Panc1 (cell line): Measurements from ENCODE around the gene FBLN1. TPM values are rescaled to one million over a fixed set of nuclear protein-coding genes. Genes with fewer than 3 reads are reported as not detected.

Experiments used
- ATAC-seq: fragments of 200-7000 bp; cut with Tn5 transposase; 2 replicates; pipeline ENCODE4 v1.9.1; 2020; ENCODE audit warnings: mild to moderate bottlenecking, moderate library complexity
- BruUV-seq: library from RNA; stranded (reverse); fragments of 400-500 nt; replicated peaks from 2 replicates; lab custom pipeline; 2021; lab: Mats Ljungman, UMichigan
- CTCF ChIA-PET: fragments of 300-600 bp; sonication (Branson Sonifier 250); formaldehyde crosslinking; loops from one replicate; lab custom pipeline; 2022; ENCODE audit warnings: antibody characterized with exemption; lab: Charles Lee
- POLR2A ChIA-PET: fragments of 300-600 bp; sonication (Branson Sonifier 250); formaldehyde crosslinking; loops from one replicate; lab custom pipeline; 2022; ENCODE audit warnings: antibody characterized with exemption; lab: Charles Lee
- DNase-seq: peaks from one replicate; pipeline ENCODE4 v3.0.0-alpha.2; 2010; ENCODE audit warnings: low read depth, low spot score
- H3K27ac ChIP-seq: 2 replicates; pipeline ENCODE4 v1.5.1; 2011; ENCODE audit warnings: mild to moderate bottlenecking, low read length, inconsistent platforms
- H3K27me3 ChIP-seq: fragments of 200-500 bp; sonication (Bioruptor generic); 2 replicates; pipeline ENCODE4 v1.6.0; 2014; ENCODE audit warnings: low read length, inconsistent platforms; ENCODE audit not compliant: control insufficient read depth, insufficient read depth
- H3K36me3 ChIP-seq: fragments of 200-500 bp; sonication (Bioruptor generic); 2 replicates; pipeline ENCODE4 v1.5.1; 2014; ENCODE audit warnings: inconsistent platforms, mild to moderate bottlenecking, low read length, moderate library complexity; ENCODE audit not compliant: control insufficient read depth, insufficient read depth
- H3K4me1 ChIP-seq: 2 replicates; pipeline ENCODE4 v1.5.1; 2011; ENCODE audit warnings: inconsistent platforms, mild to moderate bottlenecking, low read length, moderate library complexity; ENCODE audit not compliant: control insufficient read depth, insufficient read depth
- H3K4me3 ChIP-seq, 2 experiments: 2 replicates each; pipeline ENCODE4 v1.5.1; 2011 to 2012; ENCODE audit warnings: low read depth in 2 of 2, low read length in 2 of 2, mild to moderate bottlenecking in 2 of 2, inconsistent platforms in 1 of 2, moderate library complexity in 1 of 2
- H3K9me3 ChIP-seq: fragments of 200-500 bp; sonication (Bioruptor generic); 2 replicates; pipeline ENCODE4 v1.5.1; 2014; ENCODE audit warnings: low read depth, mild to moderate bottlenecking, inconsistent platforms, low read length, moderate library complexity; ENCODE audit not compliant: control insufficient read depth, insufficient read depth
- CTCF ChIP-seq: fragments of 450-650 bp; IDR thresholded peaks from 2 replicates; pipeline ENCODE4 v1.5.1; 2017; ENCODE audit warnings: mild to moderate bottlenecking
- POLR2AphosphoS5 ChIP-seq: IDR thresholded peaks from 2 replicates; pipeline ENCODE4 v1.6.1; 2012; ENCODE audit warnings: mild to moderate bottlenecking, low read depth, low read length, moderate library complexity
- SIN3A ChIP-seq: IDR thresholded peaks from 2 replicates; pipeline ENCODE4 v1.6.1; 2012; ENCODE audit warnings: low read depth, mild to moderate bottlenecking, low read length, moderate library complexity, borderline replicate concordance; ENCODE audit not compliant: insufficient read depth
- TCF7L2 ChIP-seq: IDR thresholded peaks from 2 replicates; pipeline ENCODE4 v1.6.1; 2011; ENCODE audit warnings: mild to moderate bottlenecking, low read depth, low read length, inconsistent platforms
- in situ Hi-C: cut with HindIII; loops from 2 replicates; pipeline ENCODE4 v1.10.0; 2016; ENCODE audit warnings: low sequenced_read_pairs, low pct_unique_long_range_greater_than_20kb
- intact Hi-C: fragments of 100-400 bp; cut with micrococcal nuclease; formaldehyde crosslinking; loops from one replicate; pipeline ENCODE4 v1.10.0; 2022; ENCODE audit not compliant: unreplicated experiment
- total RNA-seq: library from RNA; stranded (reverse); gene quantifications from one replicate; pipeline ENCODE4 v1.2.1, GENCODE V29; 2021; ENCODE audit not compliant: unreplicated experiment
- TF ChIP-seq, protein P1 (sequence below), 2 experiments: IDR thresholded peaks; 2 replicates each; pipeline ENCODE4 v1.6.1; 2011 to 2012; ENCODE audit warnings: low read depth in 2 of 2, control low read depth in 1 of 2, low read length in 1 of 2, mild to moderate bottlenecking in 1 of 2, moderate library complexity in 1 of 2; ENCODE audit not compliant: insufficient read depth in 1 of 2

Gene FBLN1
- total RNA-seq, 1 experiment from 2014 or later = 143 TPM

- TF ChIP-seq SIN3A (no peak), POLR2AphosphoS5 (no peak), TCF7L2 (no peak), CTCF (no peak)
- TF ChIP-seq, protein P1, sequence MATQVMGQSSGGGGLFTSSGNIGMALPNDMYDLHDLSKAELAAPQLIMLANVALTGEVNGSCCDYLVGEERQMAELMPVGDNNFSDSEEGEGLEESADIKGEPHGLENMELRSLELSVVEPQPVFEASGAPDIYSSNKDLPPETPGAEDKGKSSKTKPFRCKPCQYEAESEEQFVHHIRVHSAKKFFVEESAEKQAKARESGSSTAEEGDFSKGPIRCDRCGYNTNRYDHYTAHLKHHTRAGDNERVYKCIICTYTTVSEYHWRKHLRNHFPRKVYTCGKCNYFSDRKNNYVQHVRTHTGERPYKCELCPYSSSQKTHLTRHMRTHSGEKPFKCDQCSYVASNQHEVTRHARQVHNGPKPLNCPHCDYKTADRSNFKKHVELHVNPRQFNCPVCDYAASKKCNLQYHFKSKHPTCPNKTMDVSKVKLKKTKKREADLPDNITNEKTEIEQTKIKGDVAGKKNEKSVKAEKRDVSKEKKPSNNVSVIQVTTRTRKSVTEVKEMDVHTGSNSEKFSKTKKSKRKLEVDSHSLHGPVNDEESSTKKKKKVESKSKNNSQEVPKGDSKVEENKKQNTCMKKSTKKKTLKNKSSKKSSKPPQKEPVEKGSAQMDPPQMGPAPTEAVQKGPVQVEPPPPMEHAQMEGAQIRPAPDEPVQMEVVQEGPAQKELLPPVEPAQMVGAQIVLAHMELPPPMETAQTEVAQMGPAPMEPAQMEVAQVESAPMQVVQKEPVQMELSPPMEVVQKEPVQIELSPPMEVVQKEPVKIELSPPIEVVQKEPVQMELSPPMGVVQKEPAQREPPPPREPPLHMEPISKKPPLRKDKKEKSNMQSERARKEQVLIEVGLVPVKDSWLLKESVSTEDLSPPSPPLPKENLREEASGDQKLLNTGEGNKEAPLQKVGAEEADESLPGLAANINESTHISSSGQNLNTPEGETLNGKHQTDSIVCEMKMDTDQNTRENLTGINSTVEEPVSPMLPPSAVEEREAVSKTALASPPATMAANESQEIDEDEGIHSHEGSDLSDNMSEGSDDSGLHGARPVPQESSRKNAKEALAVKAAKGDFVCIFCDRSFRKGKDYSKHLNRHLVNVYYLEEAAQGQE (IDR thresholded peaks at IDR 0.05; ENCODE audit: insufficient read depth in 1 of 2, low read depth in 2 of 2, low read length in 1 of 2) = no peak
- no peaks in the 10 kb centered on the region for H3K9me3 ChIP-seq
- peaks cover 34% of the 10 kb centered on the region for H3K4me1 ChIP-seq
- BruUV-seq = no TSS peak
- POLR2A ChIA-PET = no interaction called here
- CTCF ChIA-PET = no interaction called here
- intact Hi-C loops = no loop called here
- DNase-seq (no peak), ATAC-seq (no peak)
- H3K36me3 ChIP-seq = no peaks in the 10 kb centered on the region
- H3K27me3 ChIP-seq = no peaks in the 10 kb centered on the region
- in situ Hi-C loops = no loop called here
- H3K27ac ChIP-seq = peak overlapping the region; percentile 23; the same call in 1 of the 2 replicates
- no peak overlapping the region for H3K4me3 ChIP-seq
Observed at GRCh38 chr22:45516163-45516562, 13.5 kb downstream of the FBLN1 start.

- POLR2A ChIA-PET = interaction anchor here (0.6 kb wide), 1 partner anchor 129 kb away, joined by 5 read pairs; no protein-coding TSS in a partner anchor
- in situ Hi-C loops = no loop called here
- Histone ChIP-seq H3K27ac (peak overlapping the region; percentile 1; the same call in 1 of the 2 replicates), H3K4me3 (no peak overlapping the region), H3K4me1 (peaks cover 29% of the 10 kb centered on the region), H3K9me3 (no peaks in the 10 kb centered on the region), H3K27me3 (no peaks in the 10 kb centered on the region), H3K36me3 (no peaks in the 10 kb centered on the region)
- intact Hi-C loops = no loop called here
- BruUV-seq = no TSS peak
- TF ChIP-seq TCF7L2 (0 out of 2 replicates have a peak, but pooled peaks have one; percentile 28), SIN3A (no peak), POLR2AphosphoS5 (no peak), CTCF (no peak)
- TF ChIP-seq, protein P1 (IDR thresholded peaks at IDR 0.05; ENCODE audit: insufficient read depth in 1 of 2, low read depth in 2 of 2, low read length in 1 of 2) = no peak
- ATAC-seq (peak; percentile 59), DNase-seq (no peak)
- CTCF ChIA-PET = no interaction called here
Observed at GRCh38 chr22:45516923-45517675, 14.4 kb downstream of the FBLN1 start.
